HEK293 (cell line): ENCODE data around the gene PJA2.
A peak's percentile ranks its signal among the peaks of the same experiment; 100 is the strongest.

ENCODE experiments used
- GLI2 ChIP-seq: fragments of 450-650 bp; formaldehyde crosslinking; IDR thresholded peaks from 2 replicates; pipeline ENCODE4; 2017; ENCODE audit warnings: missing biosample characterization, missing genetic modification characterization, low read depth, borderline replicate concordance
- GLI4 ChIP-seq: fragments of 450-650 bp; formaldehyde crosslinking; IDR thresholded peaks from 2 replicates; pipeline ENCODE4 v1.5.1; 2016; ENCODE audit warnings: missing biosample characterization, missing genetic modification characterization
- MEIS1 ChIP-seq: sonication (generic); formaldehyde crosslinking; IDR thresholded peaks from 2 replicates; pipeline ENCODE4 v1.8.1; 2022; ENCODE audit warnings: missing genetic modification reagents, mild to moderate bottlenecking, borderline replicate concordance
- PRDM1 ChIP-seq: fragments of 450-650 bp; formaldehyde crosslinking; IDR thresholded peaks from 2 replicates; pipeline ENCODE4; 2016; ENCODE audit warnings: missing biosample characterization, missing genetic modification characterization
- SALL2 ChIP-seq: fragments of 450-650 bp; formaldehyde crosslinking; IDR thresholded peaks from 2 replicates; pipeline ENCODE4 v1.5.0; 2017; ENCODE audit warnings: missing biosample characterization, mild to moderate bottlenecking, missing genetic modification characterization, borderline replicate concordance
- SETDB1 ChIP-seq: IDR thresholded peaks from one replicate; pipeline ENCODE4 v1.6.1; 2017; ENCODE audit warnings: mild to moderate bottlenecking, low read length, moderate library complexity, mixed read lengths; ENCODE audit not compliant: insufficient read length
- ZBTB1 ChIP-seq: fragments of 450-650 bp; formaldehyde crosslinking; IDR thresholded peaks from 2 replicates; pipeline ENCODE4 v1.5.1; 2016; ENCODE audit warnings: missing biosample characterization, missing genetic modification characterization
- ZBTB8A ChIP-seq: fragments of 450-650 bp; formaldehyde crosslinking; IDR thresholded peaks from 2 replicates; pipeline ENCODE4 v1.5.1; 2016; ENCODE audit warnings: missing biosample characterization, missing genetic modification characterization
- ZFP3 ChIP-seq: fragments of 450-650 bp; formaldehyde crosslinking; IDR thresholded peaks from 2 replicates; pipeline ENCODE4 v1.5.1; 2016; ENCODE audit warnings: low read depth, missing biosample characterization, missing genetic modification characterization
- ZNF132 ChIP-seq: fragments of 450-650 bp; formaldehyde crosslinking; IDR thresholded peaks from 2 replicates; pipeline ENCODE4 v1.5.1; 2017; ENCODE audit warnings: missing biosample characterization, missing genetic modification characterization, borderline replicate concordance
- ZNF169 ChIP-seq: fragments of 450-650 bp; formaldehyde crosslinking; IDR thresholded peaks from 2 replicates; pipeline ENCODE4 v1.5.1; 2016; ENCODE audit warnings: missing biosample characterization, missing genetic modification characterization
- ZNF2 ChIP-seq: fragments of 450-650 bp; formaldehyde crosslinking; IDR thresholded peaks from 2 replicates; pipeline ENCODE4 v1.5.1; 2016; ENCODE audit warnings: missing biosample characterization, missing genetic modification characterization
- ZNF223 ChIP-seq: fragments of 450-650 bp; formaldehyde crosslinking; IDR thresholded peaks from 2 replicates; pipeline ENCODE4 v1.5.1; 2016; ENCODE audit warnings: missing biosample characterization, missing genetic modification characterization
- ZNF239 ChIP-seq: fragments of 450-650 bp; formaldehyde crosslinking; IDR thresholded peaks from 2 replicates; pipeline ENCODE4 v1.5.1; 2016; ENCODE audit warnings: missing biosample characterization, missing genetic modification characterization
- ZNF366 ChIP-seq: fragments of 450-650 bp; formaldehyde crosslinking; conservative IDR thresholded peaks from 2 replicates; pipeline ENCODE4 v1.5.1; 2016; ENCODE audit warnings: missing biosample characterization, missing genetic modification characterization
- ZNF610 ChIP-seq: fragments of 450-650 bp; formaldehyde crosslinking; IDR thresholded peaks from 2 replicates; pipeline ENCODE4 v1.5.1; 2016; ENCODE audit warnings: missing biosample characterization, missing genetic modification characterization, borderline replicate concordance
- ZNF621 ChIP-seq: fragments of 450-650 bp; formaldehyde crosslinking; IDR thresholded peaks from 2 replicates; pipeline ENCODE4 v1.5.1; 2017; ENCODE audit warnings: missing biosample characterization, missing genetic modification characterization
- ZNF664 ChIP-seq: fragments of 450-650 bp; formaldehyde crosslinking; IDR thresholded peaks from 2 replicates; pipeline ENCODE4 v1.5.1; 2016; ENCODE audit warnings: missing biosample characterization, missing genetic modification characterization
- ZNF76 ChIP-seq: fragments of 450-650 bp; formaldehyde crosslinking; IDR thresholded peaks from 2 replicates; pipeline ENCODE4; 2016; ENCODE audit warnings: low read depth, missing biosample characterization, missing genetic modification characterization, borderline replicate concordance
- ZSCAN23 ChIP-seq: fragments of 450-650 bp; formaldehyde crosslinking; IDR thresholded peaks from 2 replicates; pipeline ENCODE4 v1.5.1; 2016; ENCODE audit warnings: missing biosample characterization, missing genetic modification characterization
- TF ChIP-seq, protein P1 (sequence below): fragments of 450-650 bp; formaldehyde crosslinking; IDR thresholded peaks from 2 replicates; pipeline ENCODE4 v1.5.1; 2016; ENCODE audit warnings: missing biosample characterization, missing genetic modification characterization
- TF ChIP-seq, protein P2 (sequence below): fragments of 450-650 bp; formaldehyde crosslinking; IDR thresholded peaks from 2 replicates; pipeline ENCODE4 v1.5.1; 2016; ENCODE audit warnings: missing biosample characterization, missing genetic modification characterization
- TF ChIP-seq, protein P3 (sequence below): fragments of 450-650 bp; formaldehyde crosslinking; IDR thresholded peaks from 2 replicates; pipeline ENCODE4 v1.5.1; 2016; ENCODE audit warnings: missing biosample characterization, missing genetic modification characterization
- TF ChIP-seq, protein P4 (sequence below): fragments of 450-650 bp; formaldehyde crosslinking; IDR thresholded peaks from 2 replicates; pipeline ENCODE4 v1.5.1; 2016; ENCODE audit warnings: missing biosample characterization, missing genetic modification characterization
- TF ChIP-seq, protein P5 (sequence below): fragments of 450-650 bp; formaldehyde crosslinking; IDR thresholded peaks from 2 replicates; pipeline ENCODE4 v1.5.1; 2016; ENCODE audit warnings: missing biosample characterization, missing genetic modification characterization
- TF ChIP-seq, protein P6 (sequence below): fragments of 450-650 bp; formaldehyde crosslinking; IDR thresholded peaks from 2 replicates; pipeline ENCODE4 v1.5.1; 2016; ENCODE audit warnings: missing biosample characterization, missing genetic modification characterization

The PJA2 gene

DNA sequence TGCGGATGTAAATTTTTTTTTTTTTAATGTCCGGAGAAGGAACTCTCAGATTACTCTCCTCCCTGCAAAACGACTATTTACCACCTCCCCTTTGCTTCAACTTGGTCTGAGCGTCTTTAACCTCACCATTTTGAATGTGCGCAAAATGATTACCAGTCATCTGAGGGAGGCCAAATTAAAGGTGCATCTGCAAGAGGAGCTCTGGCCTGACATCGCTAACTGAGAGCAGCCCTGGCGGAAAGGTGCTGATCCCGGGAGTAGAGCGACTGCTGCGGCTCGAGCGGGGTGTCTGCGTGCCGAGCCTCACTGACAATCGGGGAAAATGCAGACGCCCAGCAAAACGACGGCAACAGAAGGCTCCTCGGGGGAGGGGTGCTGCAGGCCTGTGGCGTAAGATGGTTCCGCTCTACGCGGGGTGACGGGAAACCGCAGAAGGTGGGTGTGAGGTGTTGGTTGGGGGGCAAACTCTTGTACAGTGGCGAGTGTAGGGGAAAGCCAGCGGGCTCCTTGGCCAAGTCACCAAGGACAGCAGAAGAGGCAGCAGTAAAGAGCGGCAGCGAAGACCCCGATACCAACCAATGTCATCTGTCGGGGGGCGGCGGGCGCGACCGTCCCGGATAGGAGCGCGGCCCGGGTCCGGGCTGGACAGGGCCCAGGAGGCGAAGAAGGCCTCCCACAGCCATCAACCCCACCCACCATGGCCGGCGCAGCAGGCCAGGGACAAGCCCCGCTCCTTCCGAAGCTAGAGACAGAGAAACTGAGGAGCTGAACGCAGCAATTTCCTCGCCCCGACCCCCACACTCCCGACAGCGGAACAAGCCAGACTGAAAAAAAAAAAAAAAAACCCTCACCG, 557 bp downstream of the PJA2 start (continued):
- TF ChIP-seq, protein P1, sequence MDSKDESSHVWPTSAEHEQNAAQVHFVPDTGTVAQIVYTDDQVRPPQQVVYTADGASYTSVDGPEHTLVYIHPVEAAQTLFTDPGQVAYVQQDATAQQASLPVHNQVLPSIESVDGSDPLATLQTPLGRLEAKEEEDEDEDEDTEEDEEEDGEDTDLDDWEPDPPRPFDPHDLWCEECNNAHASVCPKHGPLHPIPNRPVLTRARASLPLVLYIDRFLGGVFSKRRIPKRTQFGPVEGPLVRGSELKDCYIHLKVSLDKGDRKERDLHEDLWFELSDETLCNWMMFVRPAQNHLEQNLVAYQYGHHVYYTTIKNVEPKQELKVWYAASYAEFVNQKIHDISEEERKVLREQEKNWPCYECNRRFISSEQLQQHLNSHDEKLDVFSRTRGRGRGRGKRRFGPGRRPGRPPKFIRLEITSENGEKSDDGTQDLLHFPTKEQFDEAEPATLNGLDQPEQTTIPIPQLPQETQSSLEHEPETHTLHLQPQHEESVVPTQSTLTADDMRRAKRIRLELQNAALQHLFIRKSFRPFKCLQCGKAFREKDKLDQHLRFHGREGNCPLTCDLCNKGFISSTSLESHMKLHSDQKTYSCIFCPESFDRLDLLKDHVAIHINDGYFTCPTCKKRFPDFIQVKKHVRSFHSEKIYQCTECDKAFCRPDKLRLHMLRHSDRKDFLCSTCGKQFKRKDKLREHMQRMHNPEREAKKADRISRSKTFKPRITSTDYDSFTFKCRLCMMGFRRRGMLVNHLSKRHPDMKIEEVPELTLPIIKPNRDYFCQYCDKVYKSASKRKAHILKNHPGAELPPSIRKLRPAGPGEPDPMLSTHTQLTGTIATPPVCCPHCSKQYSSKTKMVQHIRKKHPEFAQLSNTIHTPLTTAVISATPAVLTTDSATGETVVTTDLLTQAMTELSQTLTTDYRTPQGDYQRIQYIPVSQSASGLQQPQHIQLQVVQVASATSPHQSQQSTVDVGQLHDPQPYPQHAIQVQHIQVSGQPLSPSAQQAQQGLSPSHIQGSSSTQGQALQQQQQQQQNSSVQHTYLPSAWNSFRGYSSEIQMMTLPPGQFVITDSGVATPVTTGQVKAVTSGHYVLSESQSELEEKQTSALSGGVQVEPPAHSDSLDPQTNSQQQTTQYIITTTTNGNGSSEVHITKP (tag by site-specific recombination): peak; percentile 94
- no peak for TF ChIP-seq ZNF664 (tag by site-specific recombination)
- TF ChIP-seq ZNF223 (tag by site-specific recombination): no peak
- TF ChIP-seq, protein P2, sequence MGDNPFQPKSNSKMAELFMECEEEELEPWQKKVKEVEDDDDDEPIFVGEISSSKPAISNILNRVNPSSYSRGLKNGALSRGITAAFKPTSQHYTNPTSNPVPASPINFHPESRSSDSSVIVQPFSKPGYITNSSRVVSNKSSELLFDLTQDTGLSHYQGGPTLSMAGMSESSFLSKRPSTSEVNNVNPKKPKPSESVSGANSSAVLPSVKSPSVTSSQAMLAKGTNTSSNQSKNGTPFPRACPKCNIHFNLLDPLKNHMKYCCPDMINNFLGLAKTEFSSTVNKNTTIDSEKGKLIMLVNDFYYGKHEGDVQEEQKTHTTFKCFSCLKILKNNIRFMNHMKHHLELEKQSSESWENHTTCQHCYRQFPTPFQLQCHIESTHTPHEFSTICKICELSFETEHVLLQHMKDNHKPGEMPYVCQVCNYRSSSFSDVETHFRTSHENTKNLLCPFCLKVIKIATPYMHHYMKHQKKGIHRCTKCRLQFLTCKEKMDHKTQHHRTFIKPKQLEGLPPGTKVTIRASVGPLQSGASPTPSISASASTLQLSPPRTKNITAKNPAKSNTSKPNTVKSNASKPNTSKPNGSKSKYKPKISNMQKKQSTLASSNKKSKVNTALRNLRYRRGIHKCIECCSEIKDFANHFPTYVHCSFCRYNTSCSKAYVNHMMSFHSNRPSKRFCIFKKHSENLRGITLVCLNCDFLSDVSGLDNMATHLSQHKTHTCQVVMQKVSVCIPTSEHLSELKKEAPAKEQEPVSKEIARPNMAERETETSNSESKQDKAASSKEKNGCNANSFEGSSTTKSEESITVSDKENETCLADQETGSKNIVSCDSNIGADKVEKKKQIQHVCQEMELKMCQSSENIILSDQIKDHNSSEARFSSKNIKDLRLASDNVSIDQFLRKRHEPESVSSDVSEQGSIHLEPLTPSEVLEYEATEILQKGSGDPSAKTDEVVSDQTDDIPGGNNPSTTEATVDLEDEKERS (tag by site-specific recombination): 0 out of 2 replicates have a peak, but pooled peaks have one; percentile 22
- TF ChIP-seq ZNF2: 0 out of 2 replicates have a peak, but pooled peaks have one; percentile 64
- no peak for TF ChIP-seq GLI2 (tag by site-specific recombination)
- 0 out of 2 replicates have a peak, but pooled peaks have one; percentile 4 for TF ChIP-seq PRDM1 (tag by site-specific recombination)
- TF ChIP-seq GLI4 (tag by site-specific recombination): no peak
- TF ChIP-seq, protein P3, sequence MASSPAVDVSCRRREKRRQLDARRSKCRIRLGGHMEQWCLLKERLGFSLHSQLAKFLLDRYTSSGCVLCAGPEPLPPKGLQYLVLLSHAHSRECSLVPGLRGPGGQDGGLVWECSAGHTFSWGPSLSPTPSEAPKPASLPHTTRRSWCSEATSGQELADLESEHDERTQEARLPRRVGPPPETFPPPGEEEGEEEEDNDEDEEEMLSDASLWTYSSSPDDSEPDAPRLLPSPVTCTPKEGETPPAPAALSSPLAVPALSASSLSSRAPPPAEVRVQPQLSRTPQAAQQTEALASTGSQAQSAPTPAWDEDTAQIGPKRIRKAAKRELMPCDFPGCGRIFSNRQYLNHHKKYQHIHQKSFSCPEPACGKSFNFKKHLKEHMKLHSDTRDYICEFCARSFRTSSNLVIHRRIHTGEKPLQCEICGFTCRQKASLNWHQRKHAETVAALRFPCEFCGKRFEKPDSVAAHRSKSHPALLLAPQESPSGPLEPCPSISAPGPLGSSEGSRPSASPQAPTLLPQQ (tag by site-specific recombination): 0 out of 2 replicates have a peak, but pooled peaks have one; percentile 57
- TF ChIP-seq ZNF132: no peak
- TF ChIP-seq, protein P4, sequence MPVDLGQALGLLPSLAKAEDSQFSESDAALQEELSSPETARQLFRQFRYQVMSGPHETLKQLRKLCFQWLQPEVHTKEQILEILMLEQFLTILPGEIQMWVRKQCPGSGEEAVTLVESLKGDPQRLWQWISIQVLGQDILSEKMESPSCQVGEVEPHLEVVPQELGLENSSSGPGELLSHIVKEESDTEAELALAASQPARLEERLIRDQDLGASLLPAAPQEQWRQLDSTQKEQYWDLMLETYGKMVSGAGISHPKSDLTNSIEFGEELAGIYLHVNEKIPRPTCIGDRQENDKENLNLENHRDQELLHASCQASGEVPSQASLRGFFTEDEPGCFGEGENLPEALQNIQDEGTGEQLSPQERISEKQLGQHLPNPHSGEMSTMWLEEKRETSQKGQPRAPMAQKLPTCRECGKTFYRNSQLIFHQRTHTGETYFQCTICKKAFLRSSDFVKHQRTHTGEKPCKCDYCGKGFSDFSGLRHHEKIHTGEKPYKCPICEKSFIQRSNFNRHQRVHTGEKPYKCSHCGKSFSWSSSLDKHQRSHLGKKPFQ (tag by site-specific recombination): 0 out of 2 replicates have a peak, but pooled peaks have one; percentile 49
- 0 out of 2 replicates have a peak, but pooled peaks have one; percentile 19 for TF ChIP-seq ZNF239 (tag by site-specific recombination)
- TF ChIP-seq ZNF366 (tag by site-specific recombination): no peak
- TF ChIP-seq SETDB1: no peak
- TF ChIP-seq ZFP3 (tag by site-specific recombination): no peak
- TF ChIP-seq, protein P5, sequence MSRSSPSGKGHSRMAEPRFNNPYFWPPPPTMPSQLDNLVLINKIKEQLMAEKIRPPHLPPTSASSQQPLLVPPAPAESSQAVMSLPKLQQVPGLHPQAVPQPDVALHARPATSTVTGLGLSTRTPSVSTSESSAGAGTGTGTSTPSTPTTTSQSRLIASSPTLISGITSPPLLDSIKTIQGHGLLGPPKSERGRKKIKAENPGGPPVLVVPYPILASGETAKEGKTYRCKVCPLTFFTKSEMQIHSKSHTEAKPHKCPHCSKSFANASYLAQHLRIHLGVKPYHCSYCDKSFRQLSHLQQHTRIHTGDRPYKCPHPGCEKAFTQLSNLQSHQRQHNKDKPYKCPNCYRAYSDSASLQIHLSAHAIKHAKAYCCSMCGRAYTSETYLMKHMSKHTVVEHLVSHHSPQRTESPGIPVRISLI: peak; percentile 93
- TF ChIP-seq ZNF610 (tag by site-specific recombination): peak; percentile 71
- TF ChIP-seq, protein P6, sequence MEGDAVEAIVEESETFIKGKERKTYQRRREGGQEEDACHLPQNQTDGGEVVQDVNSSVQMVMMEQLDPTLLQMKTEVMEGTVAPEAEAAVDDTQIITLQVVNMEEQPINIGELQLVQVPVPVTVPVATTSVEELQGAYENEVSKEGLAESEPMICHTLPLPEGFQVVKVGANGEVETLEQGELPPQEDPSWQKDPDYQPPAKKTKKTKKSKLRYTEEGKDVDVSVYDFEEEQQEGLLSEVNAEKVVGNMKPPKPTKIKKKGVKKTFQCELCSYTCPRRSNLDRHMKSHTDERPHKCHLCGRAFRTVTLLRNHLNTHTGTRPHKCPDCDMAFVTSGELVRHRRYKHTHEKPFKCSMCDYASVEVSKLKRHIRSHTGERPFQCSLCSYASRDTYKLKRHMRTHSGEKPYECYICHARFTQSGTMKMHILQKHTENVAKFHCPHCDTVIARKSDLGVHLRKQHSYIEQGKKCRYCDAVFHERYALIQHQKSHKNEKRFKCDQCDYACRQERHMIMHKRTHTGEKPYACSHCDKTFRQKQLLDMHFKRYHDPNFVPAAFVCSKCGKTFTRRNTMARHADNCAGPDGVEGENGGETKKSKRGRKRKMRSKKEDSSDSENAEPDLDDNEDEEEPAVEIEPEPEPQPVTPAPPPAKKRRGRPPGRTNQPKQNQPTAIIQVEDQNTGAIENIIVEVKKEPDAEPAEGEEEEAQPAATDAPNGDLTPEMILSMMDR (tag by site-specific recombination): peak; percentile 72
- peak; percentile 79 for TF ChIP-seq ZBTB8A
- peak; percentile 88 for TF ChIP-seq ZNF76 (tag by site-specific recombination)
- no peak for TF ChIP-seq SALL2 (tag by site-specific recombination)
- no peak for TF ChIP-seq MEIS1 (CRISPR knock-in tag)
- no peak for TF ChIP-seq ZSCAN23 (tag by site-specific recombination)
- no peak for TF ChIP-seq ZNF621 (tag by site-specific recombination)
- TF ChIP-seq ZBTB1: no peak
- TF ChIP-seq ZNF169 (tag by site-specific recombination): no peak
